Choroid plexus epithelial cell (primary cell): Measurements from ENCODE around the gene DTNA.

Source experiments
- DNase-seq: peaks from one replicate; pipeline ENCODE4 v3.0.0-alpha.2; 2010; ENCODE audit warnings: low read depth
- H3K4me3 ChIP-seq: 2 replicates; pipeline ENCODE4 v1.5.1; 2011; ENCODE audit warnings: low read depth, mild to moderate bottlenecking, control low read depth, low read length, moderate library complexity
- TF ChIP-seq, protein P1 (sequence below): conservative IDR thresholded peaks from 2 replicates; pipeline ENCODE4 v1.5.1; 2011; ENCODE audit warnings: low read depth, mild to moderate bottlenecking, control low read depth, inconsistent platforms, low read length, moderate library complexity

The DTNA gene

DNA sequence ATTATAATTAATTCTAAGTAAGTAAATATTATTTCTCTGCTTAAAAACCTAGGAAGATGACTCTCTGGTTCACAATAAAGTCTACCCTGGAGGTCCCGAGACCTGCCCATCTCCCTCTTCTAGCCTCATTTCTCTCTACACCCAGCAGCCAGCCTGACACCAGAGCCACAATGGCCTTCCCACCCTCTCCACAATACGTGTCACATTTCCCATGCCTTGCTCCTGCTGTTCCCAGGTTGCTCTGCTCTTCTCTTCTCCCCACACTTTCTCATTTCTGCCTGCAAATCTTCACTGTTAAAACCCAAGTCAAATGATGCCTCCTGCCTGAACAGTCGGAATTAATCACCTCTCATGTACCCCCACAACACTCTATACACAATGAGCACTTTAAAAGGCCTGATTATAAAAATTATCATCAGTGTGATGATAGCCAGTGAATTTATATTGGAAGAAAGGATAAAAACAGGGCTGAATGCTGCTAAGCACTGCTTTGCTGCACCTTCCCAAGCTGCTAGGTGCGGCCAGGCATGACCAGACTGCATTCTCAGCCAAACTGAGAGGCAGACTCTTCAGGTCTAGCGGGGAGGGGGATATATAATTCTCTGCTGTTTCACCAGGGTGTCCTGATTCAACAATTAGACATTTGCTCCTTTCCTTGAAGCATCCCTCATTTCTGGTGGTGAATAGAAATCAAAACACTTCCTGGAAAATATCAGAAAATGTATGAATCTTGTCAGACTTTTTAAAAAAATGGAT, 160.6 kb downstream of the DTNA start:
- no peak overlapping the region for H3K4me3 ChIP-seq
- no peak for DNase-seq
- TF ChIP-seq, protein P1, sequence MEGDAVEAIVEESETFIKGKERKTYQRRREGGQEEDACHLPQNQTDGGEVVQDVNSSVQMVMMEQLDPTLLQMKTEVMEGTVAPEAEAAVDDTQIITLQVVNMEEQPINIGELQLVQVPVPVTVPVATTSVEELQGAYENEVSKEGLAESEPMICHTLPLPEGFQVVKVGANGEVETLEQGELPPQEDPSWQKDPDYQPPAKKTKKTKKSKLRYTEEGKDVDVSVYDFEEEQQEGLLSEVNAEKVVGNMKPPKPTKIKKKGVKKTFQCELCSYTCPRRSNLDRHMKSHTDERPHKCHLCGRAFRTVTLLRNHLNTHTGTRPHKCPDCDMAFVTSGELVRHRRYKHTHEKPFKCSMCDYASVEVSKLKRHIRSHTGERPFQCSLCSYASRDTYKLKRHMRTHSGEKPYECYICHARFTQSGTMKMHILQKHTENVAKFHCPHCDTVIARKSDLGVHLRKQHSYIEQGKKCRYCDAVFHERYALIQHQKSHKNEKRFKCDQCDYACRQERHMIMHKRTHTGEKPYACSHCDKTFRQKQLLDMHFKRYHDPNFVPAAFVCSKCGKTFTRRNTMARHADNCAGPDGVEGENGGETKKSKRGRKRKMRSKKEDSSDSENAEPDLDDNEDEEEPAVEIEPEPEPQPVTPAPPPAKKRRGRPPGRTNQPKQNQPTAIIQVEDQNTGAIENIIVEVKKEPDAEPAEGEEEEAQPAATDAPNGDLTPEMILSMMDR: no peak

DNA sequence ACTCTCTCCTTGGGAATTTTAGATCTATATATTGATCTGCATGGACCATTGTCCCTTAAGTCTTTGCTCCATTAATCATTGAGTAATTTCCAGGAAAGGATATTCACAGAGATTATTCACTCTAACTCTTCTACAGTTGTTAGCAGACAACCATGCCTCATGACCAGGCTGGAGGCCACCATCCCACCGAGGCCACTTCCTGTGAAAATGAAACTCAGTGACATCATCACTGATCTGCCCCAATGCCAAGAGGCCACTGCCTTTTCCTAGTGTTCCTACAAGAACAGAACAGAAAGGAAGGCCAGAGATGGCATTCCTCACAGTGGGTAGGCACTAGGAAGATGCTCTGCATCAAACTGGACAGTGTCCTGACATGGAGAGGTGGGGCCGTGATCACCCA, 161.3 kb downstream of the DTNA start:
- TF ChIP-seq, protein P1: no peak
- DNase-seq: peak; percentile 12

DNA sequence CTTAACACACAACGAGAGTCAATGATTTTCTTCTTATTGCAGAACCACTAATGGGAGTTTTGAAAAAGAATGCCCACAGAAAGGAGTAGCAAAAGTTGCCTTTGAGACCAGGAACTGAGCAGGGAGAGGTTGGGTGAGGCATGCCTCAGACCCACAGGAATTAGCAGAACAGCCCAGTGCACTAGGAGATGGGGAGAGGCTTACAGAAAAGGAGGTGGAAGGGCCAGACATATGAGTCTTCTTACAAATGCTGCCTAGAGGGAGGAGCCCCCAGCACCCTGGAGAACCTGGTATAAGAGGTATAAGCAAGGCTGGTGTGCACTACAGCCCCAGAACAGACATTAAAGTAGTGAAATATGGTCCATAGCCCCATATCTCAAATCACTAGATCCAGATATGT, 162.0 kb downstream of the DTNA start:
- H3K4me3 ChIP-seq: no peak overlapping the region
- DNase-seq: no peak
- TF ChIP-seq, protein P1: no peak

More for the DNA sequence above, 161.3 kb downstream of the DTNA start:
- H3K4me3 ChIP-seq: no peak overlapping the region

DNA sequence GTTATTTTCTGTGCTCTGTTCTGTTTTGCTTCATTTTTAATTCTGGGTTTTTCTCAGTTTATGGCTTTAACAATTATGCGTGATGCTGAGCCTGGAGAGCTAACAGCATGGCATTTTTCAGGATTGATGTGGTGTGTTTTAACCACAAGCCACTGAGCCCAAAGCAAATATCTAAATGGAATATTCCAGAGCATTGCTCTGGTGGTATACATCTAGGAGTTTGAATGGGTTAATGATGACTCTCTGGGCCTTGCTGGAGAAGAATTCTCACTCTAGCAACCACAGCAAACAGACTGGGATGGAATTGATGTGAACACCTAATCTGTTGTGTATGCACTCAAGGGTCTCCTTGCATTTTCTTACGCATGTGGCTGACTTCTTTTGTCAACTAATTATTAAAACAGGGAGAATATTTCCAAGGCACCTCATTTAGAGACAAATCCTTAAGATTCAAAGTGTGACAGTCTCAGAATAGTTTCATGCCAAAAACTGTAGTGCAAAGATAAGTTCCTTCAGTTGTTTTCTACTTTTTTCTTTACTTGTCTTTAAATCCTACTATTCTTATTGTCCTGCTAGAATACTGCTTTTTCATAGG, 164.0 kb downstream of the DTNA start:
- no peak for DNase-seq
- TF ChIP-seq, protein P1: no peak
- H3K4me3 ChIP-seq: no peak overlapping the region

DNA sequence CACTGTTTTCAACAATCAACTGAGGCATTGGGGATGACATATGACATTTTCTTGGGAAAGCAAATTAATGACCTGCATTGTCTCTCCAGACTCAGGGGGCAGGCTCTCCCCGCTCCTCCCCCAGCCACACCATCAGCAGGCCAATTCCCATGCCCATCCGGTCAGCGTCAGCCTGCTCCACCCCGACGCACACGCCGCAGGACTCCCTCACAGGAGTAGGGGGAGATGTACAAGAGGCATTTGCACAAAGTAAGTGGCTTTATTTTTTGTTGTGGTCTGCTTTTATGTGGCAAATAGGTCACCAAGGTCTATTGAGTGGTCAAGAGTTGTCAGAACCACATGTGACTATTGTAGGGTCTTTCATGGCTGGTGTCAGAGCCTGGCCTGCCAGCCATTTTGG, 165.1 kb downstream of the DTNA start:
- no peak overlapping the region for H3K4me3 ChIP-seq
- DNase-seq: no peak
- TF ChIP-seq, protein P1: no peak

DNA sequence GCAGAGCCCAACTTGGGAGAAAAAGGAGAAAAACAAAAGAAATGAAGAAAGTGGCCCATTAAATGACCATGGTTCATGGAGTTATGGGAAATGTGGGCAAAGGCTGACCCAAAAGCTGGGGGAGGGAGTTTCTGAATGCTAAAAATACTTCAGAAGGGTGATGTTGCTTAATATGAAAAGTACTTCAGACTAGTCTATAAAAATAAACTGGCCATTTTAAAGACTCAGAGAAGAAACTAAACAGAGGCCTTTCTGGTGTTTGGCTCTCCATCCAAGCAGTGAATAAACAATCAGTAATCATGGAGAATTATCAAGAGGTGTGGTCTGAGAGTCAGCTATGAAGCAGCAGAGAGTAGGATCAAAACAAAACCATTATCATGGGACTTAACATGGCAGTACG, 170.3 kb downstream of the DTNA start:
- H3K4me3 ChIP-seq: no peak overlapping the region
- TF ChIP-seq, protein P1: no peak
- no peak for DNase-seq
